HepG2 (cell line): Measurements from ENCODE around the gene MGMT.

Experiments
- CTCF ChIP-seq: sonication (generic); formaldehyde crosslinking; IDR thresholded peaks from 2 replicates; pipeline ENCODE4 v1.5.0; 2020; ENCODE audit warnings: mild to moderate bottlenecking, missing genetic modification reagents, moderate library complexity
- GLI4 ChIP-seq: sonication (generic); formaldehyde crosslinking; IDR thresholded peaks from 2 replicates; pipeline ENCODE4 v1.5.1; 2020; ENCODE audit warnings: missing genetic modification reagents, mild to moderate bottlenecking, moderate library complexity, borderline replicate concordance
- PTBP1 ChIP-seq: fragments of 200-400 bp; formaldehyde crosslinking; IDR thresholded peaks from 2 replicates; pipeline ENCODE4 v1.6.1; 2018; ENCODE audit warnings: low read length, low read depth; ENCODE audit not compliant: poor library complexity, severe bottlenecking
- STAT5B ChIP-seq: sonication (generic); formaldehyde crosslinking; IDR thresholded peaks from 2 replicates; pipeline ENCODE4 v1.4.0; 2020; ENCODE audit warnings: missing genetic modification reagents
- ZFP41 ChIP-seq: sonication (generic); formaldehyde crosslinking; IDR thresholded peaks from 2 replicates; pipeline ENCODE4 v1.4.0; 2020; ENCODE audit warnings: mild to moderate bottlenecking, missing genetic modification reagents, borderline replicate concordance

- TF ChIP-seq CTCF (CRISPR knock-in tag) (no peak), STAT5B (CRISPR knock-in tag) (no peak), PTBP1 (no peak), GLI4 (CRISPR knock-in tag) (no peak), ZFP41 (CRISPR knock-in tag) (no peak)
Observed at GRCh38 chr10:129769381-129770116, 302.5 kb downstream of the MGMT start.
